OCI-LY3 (cell line): ENCODE measurements around the gene ZNF684.

Experiments used
- H2AFZ ChIP-seq: fragments of 200-600, 300-600 bp; shearing (Covaris generic); 2 replicates; pipeline ENCODE4 v1.6.0; 2014; ENCODE audit warnings: antibody characterized with exemption, low read depth, low read length
- H3K27ac ChIP-seq: fragments of 200-600, 300-600 bp; sonication (generic); 2 replicates; pipeline ENCODE4 v1.5.1; 2014; ENCODE audit warnings: mild to moderate bottlenecking, low read length, moderate library complexity, mixed read lengths
- H3K27me3 ChIP-seq: fragments of 200-600, 300-600 bp; sonication (generic); 2 replicates; pipeline ENCODE4 v1.6.1; 2014; ENCODE audit warnings: low read depth, low read length, mixed read lengths
- H3K36me3 ChIP-seq: fragments of 200-600, 300-600 bp; sonication (generic); replicated peaks from 2 replicates; pipeline ENCODE3; 2014; ENCODE audit warnings: low read depth, low read length, mixed read lengths
- H3K4me1 ChIP-seq: fragments of 300-600, 200-600 bp; sonication (generic); 2 replicates; pipeline ENCODE4 v1.6.1; 2014; ENCODE audit warnings: low read length, mixed read lengths
- H3K4me2 ChIP-seq: fragments of 200-600, 300-600 bp; sonication (generic); 2 replicates; pipeline ENCODE4 v1.6.1; 2014; ENCODE audit warnings: low read length, mixed read lengths
- H3K4me3 ChIP-seq: fragments of 300-600, 200-600 bp; sonication (generic); 2 replicates; pipeline ENCODE4 v1.5.1; 2014; ENCODE audit warnings: antibody characterized with exemption, mild to moderate bottlenecking, low read length, moderate library complexity
- H3K79me2 ChIP-seq: fragments of 300-600, 200-600 bp; shearing (Covaris generic); 2 replicates; pipeline ENCODE4 v1.6.1; 2014; ENCODE audit warnings: mild to moderate bottlenecking, low read length, mixed read lengths
- H3K9ac ChIP-seq: fragments of 300-600, 200-600 bp; shearing (Covaris generic); 2 replicates; pipeline ENCODE4 v1.6.0; 2014; ENCODE audit warnings: mild to moderate bottlenecking, low read length, moderate library complexity
- H3K9me3 ChIP-seq: fragments of 200-600, 300-600 bp; shearing (Covaris generic); 2 replicates; pipeline ENCODE4 v1.6.1; 2014; ENCODE audit warnings: low read length, mixed read lengths; ENCODE audit not compliant: insufficient read depth
- H4K20me1 ChIP-seq: fragments of 200-600, 300-600 bp; sonication (generic); 2 replicates; pipeline ENCODE4 v1.6.1; 2016; ENCODE audit warnings: low read length, mixed read lengths; ENCODE audit not compliant: insufficient read depth
- EZH2phosphoT487 ChIP-seq: fragments of 200-600 bp; shearing (Covaris generic); IDR thresholded peaks from 2 replicates; pipeline ENCODE4 v1.6.1; 2018; ENCODE audit warnings: antibody characterized with exemption, mixed run types, low read depth
- TF ChIP-seq, protein P1 (sequence below): fragments of 200-600, 300-600 bp; sonication (generic); IDR thresholded peaks from 2 replicates; pipeline ENCODE4 v1.5.1; 2014; ENCODE audit warnings: antibody characterized with exemption, low read length, low read depth

ZNF684 gene

DNA sequence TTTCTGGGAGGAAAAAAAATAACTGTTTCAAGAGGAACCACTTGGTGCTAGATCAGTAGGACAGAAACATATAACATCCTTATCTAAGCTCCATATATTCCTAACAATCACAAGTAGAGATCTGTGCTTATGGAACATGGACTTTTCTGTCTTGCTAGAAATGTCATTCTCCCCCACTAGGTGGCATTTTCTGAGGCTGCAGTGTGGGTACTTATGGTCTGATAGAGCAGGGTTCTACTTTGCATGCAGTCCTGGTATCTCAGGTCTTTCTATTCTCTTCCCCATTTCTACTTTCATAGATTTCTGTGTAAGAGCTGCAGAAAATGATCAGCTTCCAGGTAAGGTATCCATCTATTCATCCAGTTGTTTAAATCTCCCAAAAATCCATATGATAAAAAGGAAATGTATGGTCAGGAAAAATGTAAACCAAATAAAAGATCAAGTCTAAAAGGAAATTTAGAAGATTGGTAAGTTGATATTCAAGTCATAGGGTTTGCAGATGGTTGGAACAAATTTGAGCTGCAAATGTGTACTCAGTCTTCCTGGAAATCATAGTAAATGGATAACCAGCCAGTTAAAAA is 1.5 kb downstream of the ZNF684 start:
- Histone ChIP-seq H3K4me1 (peaks cover 16% of the 10 kb centered on the region), H3K27ac (no peak overlapping the region), H3K27me3 (no peaks in the 10 kb centered on the region), H3K79me2 (peaks cover 5% of the 10 kb centered on the region; the same call in 1 of the 2 replicates), H3K4me2 (peak overlapping the region; percentile 99), H4K20me1 (no peaks in the 10 kb centered on the region), H3K9me3 (no peaks in the 10 kb centered on the region), H3K4me3 (peak overlapping the region; percentile 100), H3K9ac (no peak overlapping the region), H2AFZ (no peak overlapping the region), H3K36me3 (peaks cover 8% of the 10 kb centered on the region)
- no peak for TF ChIP-seq EZH2phosphoT487
- TF ChIP-seq, protein P1, sequence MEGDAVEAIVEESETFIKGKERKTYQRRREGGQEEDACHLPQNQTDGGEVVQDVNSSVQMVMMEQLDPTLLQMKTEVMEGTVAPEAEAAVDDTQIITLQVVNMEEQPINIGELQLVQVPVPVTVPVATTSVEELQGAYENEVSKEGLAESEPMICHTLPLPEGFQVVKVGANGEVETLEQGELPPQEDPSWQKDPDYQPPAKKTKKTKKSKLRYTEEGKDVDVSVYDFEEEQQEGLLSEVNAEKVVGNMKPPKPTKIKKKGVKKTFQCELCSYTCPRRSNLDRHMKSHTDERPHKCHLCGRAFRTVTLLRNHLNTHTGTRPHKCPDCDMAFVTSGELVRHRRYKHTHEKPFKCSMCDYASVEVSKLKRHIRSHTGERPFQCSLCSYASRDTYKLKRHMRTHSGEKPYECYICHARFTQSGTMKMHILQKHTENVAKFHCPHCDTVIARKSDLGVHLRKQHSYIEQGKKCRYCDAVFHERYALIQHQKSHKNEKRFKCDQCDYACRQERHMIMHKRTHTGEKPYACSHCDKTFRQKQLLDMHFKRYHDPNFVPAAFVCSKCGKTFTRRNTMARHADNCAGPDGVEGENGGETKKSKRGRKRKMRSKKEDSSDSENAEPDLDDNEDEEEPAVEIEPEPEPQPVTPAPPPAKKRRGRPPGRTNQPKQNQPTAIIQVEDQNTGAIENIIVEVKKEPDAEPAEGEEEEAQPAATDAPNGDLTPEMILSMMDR, result peak; percentile 57

DNA sequence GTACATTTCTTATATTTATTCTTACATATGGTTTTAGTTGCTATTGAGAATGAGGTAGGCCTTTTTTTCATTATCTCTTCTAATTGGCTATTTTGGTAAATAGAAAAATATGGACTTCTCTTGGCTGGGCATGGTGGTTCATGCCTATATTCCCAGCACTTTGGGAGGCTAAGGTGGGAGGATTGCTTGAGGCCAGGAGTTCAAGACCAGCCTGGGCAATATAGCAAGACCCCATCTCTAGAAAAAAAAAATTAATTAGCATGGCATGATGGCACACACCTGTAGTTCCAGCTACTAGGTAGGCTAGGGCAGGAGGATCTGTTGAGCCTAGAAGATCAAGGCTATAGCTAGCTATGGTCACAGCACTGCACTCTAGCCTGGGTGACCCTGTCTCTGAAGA is 3.2 kb downstream of the ZNF684 start:
- no peak overlapping the region for H3K4me2 ChIP-seq
- H3K27ac ChIP-seq, result no peak overlapping the region
- H3K36me3 ChIP-seq, result peaks cover 8% of the 10 kb centered on the region
- TF ChIP-seq, protein P1, result no peak
- no peak for TF ChIP-seq EZH2phosphoT487
- H3K4me3 ChIP-seq, result no peak overlapping the region
- no peak overlapping the region for H2AFZ ChIP-seq
- H4K20me1 ChIP-seq, result no peaks in the 10 kb centered on the region
- H3K79me2 ChIP-seq, result peaks cover 5% of the 10 kb centered on the region; the same call in 1 of the 2 replicates
- no peak overlapping the region for H3K9ac ChIP-seq
- H3K9me3 ChIP-seq, result no peaks in the 10 kb centered on the region
- H3K4me1 ChIP-seq, result peaks cover 16% of the 10 kb centered on the region
- no peaks in the 10 kb centered on the region for H3K27me3 ChIP-seq

DNA sequence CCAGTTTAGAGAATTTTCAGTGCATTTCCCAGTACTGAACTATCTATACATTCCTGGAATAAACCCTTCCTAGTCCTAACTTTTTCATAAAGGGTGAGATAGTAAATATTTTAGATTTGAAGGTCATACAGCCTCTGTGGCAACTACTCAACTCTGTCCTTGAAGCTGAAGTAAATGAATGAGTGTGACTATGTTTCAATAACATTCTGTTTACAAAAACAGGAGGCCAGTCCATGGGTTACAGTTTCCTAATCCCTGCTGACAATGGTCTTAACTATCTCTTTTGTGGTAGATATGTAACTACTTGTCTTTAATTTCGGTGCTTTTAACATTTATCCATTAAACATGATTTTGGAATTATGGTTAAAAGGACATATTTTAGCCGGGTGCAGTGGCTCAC is 4.3 kb downstream of the ZNF684 start:
- TF ChIP-seq, protein P1, result no peak
- TF ChIP-seq EZH2phosphoT487, result no peak
- H3K9me3 ChIP-seq, result no peaks in the 10 kb centered on the region
- no peak overlapping the region for H3K9ac ChIP-seq

DNA sequence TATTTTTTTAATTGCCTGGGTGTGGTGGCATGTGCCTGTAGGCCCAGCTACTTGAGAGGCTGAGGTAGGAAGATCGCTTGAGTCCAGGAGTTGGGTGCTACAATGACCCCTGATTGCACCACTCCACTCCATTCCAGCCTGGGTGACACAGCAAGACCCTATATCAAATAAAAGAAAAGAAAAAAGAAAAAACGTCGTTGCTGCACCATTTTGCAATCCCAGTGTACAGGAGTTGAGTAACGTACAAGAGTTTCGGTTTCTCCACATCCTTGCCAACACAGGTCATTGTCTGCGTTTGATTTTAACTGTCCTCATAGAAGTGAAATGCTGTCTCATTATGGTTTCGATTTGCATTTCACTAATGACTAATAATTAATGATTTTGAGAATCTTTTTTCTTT is 7.9 kb downstream of the ZNF684 start:
- Histone ChIP-seq H3K9me3 (no peaks in the 10 kb centered on the region), H2AFZ (no peak overlapping the region), H3K36me3 (peaks cover 15% of the 10 kb centered on the region), H3K27me3 (no peaks in the 10 kb centered on the region), H3K27ac (no peak overlapping the region), H4K20me1 (no peaks in the 10 kb centered on the region), H3K9ac (no peak overlapping the region), H3K79me2 (no peaks in the 10 kb centered on the region), H3K4me2 (no peak overlapping the region), H3K4me1 (no peaks in the 10 kb centered on the region), H3K4me3 (no peak overlapping the region)
- TF ChIP-seq EZH2phosphoT487, result no peak
- TF ChIP-seq, protein P1, result no peak

More for the DNA sequence above, 4.3 kb downstream of the ZNF684 start:
- Histone ChIP-seq H3K27ac (no peak overlapping the region), H3K36me3 (peaks cover 8% of the 10 kb centered on the region), H3K4me3 (no peak overlapping the region), H4K20me1 (no peaks in the 10 kb centered on the region), H3K4me1 (peaks cover 16% of the 10 kb centered on the region), H3K4me2 (no peak overlapping the region), H3K27me3 (no peaks in the 10 kb centered on the region), H2AFZ (no peak overlapping the region), H3K79me2 (peaks cover 5% of the 10 kb centered on the region; the same call in 1 of the 2 replicates)
